MM.1S (cell line): ENCODE measurements around the gene DDX10.

ENCODE experiments used
- CTCF ChIP-seq: fragments of 300-600 bp; sonication (generic); IDR thresholded peaks from 2 replicates; pipeline ENCODE4 v1.5.1; 2016; ENCODE audit warnings: antibody characterized with exemption, low read length, mixed read lengths
- EZH2 ChIP-seq: fragments of 300-600 bp; sonication (generic); optimal IDR thresholded peaks from 2 replicates; pipeline ENCODE3; 2017; ENCODE audit warnings: low read depth, mild to moderate bottlenecking, antibody characterized with exemption, low read length, mixed read lengths
- EZH2phosphoT487 ChIP-seq: fragments of 300-600 bp; sonication (generic); IDR thresholded peaks from 2 replicates; pipeline ENCODE4 v1.6.1; 2018; ENCODE audit warnings: antibody characterized with exemption, low read length

GRCh38 chr11:108729227-108729871 is 64.5 kb downstream of the DDX10 start:
- TF ChIP-seq CTCF (no peak), EZH2phosphoT487 (no peak), EZH2 (no peak)
